A673 (cell line): Measurements from ENCODE around the gene PDE6C.

Experiments
- EZH2 ChIP-seq: fragments of 200-600 bp; sonication (generic); IDR thresholded peaks from 2 replicates; pipeline ENCODE4 v1.6.1; 2017; ENCODE audit warnings: borderline replicate concordance, low read depth, mild to moderate bottlenecking, mixed read lengths, antibody characterized with exemption, low read length; ENCODE audit not compliant: poor library complexity, severe bottlenecking
- TF ChIP-seq, protein P1 (sequence below): fragments of 300-800, 200-600 bp; sonication (generic); conservative IDR thresholded peaks from 2 replicates; pipeline ENCODE4 v1.5.1; 2017; ENCODE audit warnings: low read depth, mild to moderate bottlenecking, antibody characterized with exemption, low read length, moderate library complexity, mixed read lengths

DNA sequence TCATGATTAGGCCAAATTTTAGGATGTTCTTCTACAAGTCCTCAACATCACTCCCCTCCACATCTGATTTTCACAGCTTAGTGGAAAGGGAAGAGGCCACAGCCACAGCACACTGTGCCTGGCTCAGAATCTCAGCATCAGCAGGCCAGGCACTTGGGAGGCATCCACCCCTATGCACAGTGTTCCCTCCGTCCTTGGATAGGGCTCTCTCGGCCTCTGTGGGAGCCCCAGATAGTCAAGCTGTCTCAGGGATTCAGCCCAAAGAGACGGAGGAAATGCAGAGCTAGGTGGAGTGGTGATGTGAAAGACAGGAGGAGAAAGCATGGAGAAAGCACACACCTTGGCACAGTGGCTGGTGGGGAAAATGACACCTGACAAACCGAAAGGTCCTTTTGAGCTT lies 12.6 kb upstream of the PDE6C start:
- TF ChIP-seq, protein P1, sequence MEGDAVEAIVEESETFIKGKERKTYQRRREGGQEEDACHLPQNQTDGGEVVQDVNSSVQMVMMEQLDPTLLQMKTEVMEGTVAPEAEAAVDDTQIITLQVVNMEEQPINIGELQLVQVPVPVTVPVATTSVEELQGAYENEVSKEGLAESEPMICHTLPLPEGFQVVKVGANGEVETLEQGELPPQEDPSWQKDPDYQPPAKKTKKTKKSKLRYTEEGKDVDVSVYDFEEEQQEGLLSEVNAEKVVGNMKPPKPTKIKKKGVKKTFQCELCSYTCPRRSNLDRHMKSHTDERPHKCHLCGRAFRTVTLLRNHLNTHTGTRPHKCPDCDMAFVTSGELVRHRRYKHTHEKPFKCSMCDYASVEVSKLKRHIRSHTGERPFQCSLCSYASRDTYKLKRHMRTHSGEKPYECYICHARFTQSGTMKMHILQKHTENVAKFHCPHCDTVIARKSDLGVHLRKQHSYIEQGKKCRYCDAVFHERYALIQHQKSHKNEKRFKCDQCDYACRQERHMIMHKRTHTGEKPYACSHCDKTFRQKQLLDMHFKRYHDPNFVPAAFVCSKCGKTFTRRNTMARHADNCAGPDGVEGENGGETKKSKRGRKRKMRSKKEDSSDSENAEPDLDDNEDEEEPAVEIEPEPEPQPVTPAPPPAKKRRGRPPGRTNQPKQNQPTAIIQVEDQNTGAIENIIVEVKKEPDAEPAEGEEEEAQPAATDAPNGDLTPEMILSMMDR: no peak
- TF ChIP-seq EZH2: no peak
